HCT116 (cell line): ENCODE data around the gene LRRC42. TPM values are rescaled to one million over a fixed set of nuclear protein-coding genes. Genes with fewer than 3 reads are reported as not detected.

Experiments
- ATAC-seq: fragments of 200-7000 bp; cut with Tn5 transposase; 2 replicates; pipeline ENCODE4 v1.9.1; 2020; ENCODE audit warnings: mild to moderate bottlenecking, moderate library complexity
- BruUV-seq: library from RNA; stranded (reverse); fragments of 400-500 nt; replicated peaks from 2 replicates; lab custom pipeline; 2021; lab: Mats Ljungman, UMichigan
- CTCF ChIA-PET: fragments of 300-600 bp; sonication (Branson Sonifier 250); formaldehyde crosslinking; loops from one replicate; lab custom pipeline; 2021; ENCODE audit warnings: antibody characterized with exemption; lab: Charles Lee
- POLR2A ChIA-PET: fragments of 300-600, 350-600 bp; sonication (Branson Sonifier 250); formaldehyde crosslinking; loops from one replicate; lab custom pipeline; 2021; ENCODE audit warnings: antibody characterized with exemption; lab: Charles Lee
- RAD21 ChIA-PET, 2 experiments: fragments of 300-600 bp; sonication (Branson Sonifier 250); formaldehyde crosslinking; loops; one replicate each; lab custom pipeline; 2023; ENCODE audit warnings: low total read pairs in 2 of 2; ENCODE audit not compliant: uncharacterized antibody in 2 of 2, unreplicated experiment in 2 of 2, low non-redundant PET in 1 of 2; lab: Charles Lee
- DNase-seq: peaks from one replicate; pipeline ENCODE4 v3.0.0-alpha.2; 2010; ENCODE audit warnings: low read depth, low spot score
- H2AFZ ChIP-seq: fragments of 200-600 bp; shearing (Covaris generic), sonication (generic); 2 replicates; pipeline ENCODE4 v1.6.1; 2017; ENCODE audit warnings: low read depth, mixed run types, mixed read lengths, antibody characterized with exemption, low read length; ENCODE audit not compliant: poor library complexity, severe bottlenecking
- H3K27ac ChIP-seq: 2 replicates; pipeline ENCODE4 v1.5.1; 2012; ENCODE audit warnings: low read depth, low read length
- H3K27me3 ChIP-seq: fragments of 200-600 bp; sonication (generic); 2 replicates; pipeline ENCODE4 v1.6.1; 2016; ENCODE audit warnings: mixed run types, low read length, mixed read lengths; ENCODE audit not compliant: insufficient read depth
- H3K36me3 ChIP-seq, 2 experiments: fragments of 200-500 bp in 1 of 2; fragments of 200-600 bp in 1 of 2; sonication (Bioruptor generic) in 1 of 2; sonication (generic) in 1 of 2; 2 replicates each; pipeline versions ENCODE4 v1.5.1 to v1.6.1; 2014 to 2016; ENCODE audit warnings: low read length in 2 of 2, inconsistent platforms in 1 of 2, mixed read lengths in 1 of 2, mixed run types in 1 of 2; ENCODE audit not compliant: insufficient read depth in 2 of 2, control insufficient read depth in 1 of 2
- H3K4me1 ChIP-seq, 2 experiments: fragments of 200-600 bp in 1 of 2; sonication (generic) in 1 of 2; 2 replicates each; pipeline versions ENCODE4 v1.5.1 to v1.6.1; 2012 to 2017; ENCODE audit warnings: low read length in 2 of 2, inconsistent platforms in 1 of 2, mild to moderate bottlenecking in 1 of 2, mixed read lengths in 1 of 2, mixed run types in 1 of 2, moderate library complexity in 1 of 2; ENCODE audit not compliant: insufficient read depth in 2 of 2, control insufficient read depth in 1 of 2
- H3K4me2 ChIP-seq: fragments of 200-600 bp; sonication (generic); 2 replicates; pipeline ENCODE4 v1.6.1; 2017; ENCODE audit warnings: mixed run types, low read length, mixed read lengths
- H3K4me3 ChIP-seq, 2 experiments: fragments of 200-600 bp in 1 of 2; sonication (generic) in 1 of 2; replicated peaks in 1 of 2; 2 replicates each; pipeline ENCODE4 v1.5.1; 2011 to 2016; ENCODE audit warnings: low read length in 2 of 2, control low read depth in 1 of 2, low read depth in 1 of 2, mild to moderate bottlenecking in 1 of 2, mixed read lengths in 1 of 2, mixed run types in 1 of 2
- H3K79me2 ChIP-seq: fragments of 200-600 bp; sonication (generic); 2 replicates; pipeline ENCODE4 v1.6.1; 2017; ENCODE audit warnings: mild to moderate bottlenecking, mixed run types, low read length, moderate library complexity, mixed read lengths; ENCODE audit not compliant: insufficient read depth
- H3K9ac ChIP-seq: fragments of 200-600 bp; sonication (generic); 2 replicates; pipeline ENCODE4 v1.6.1; 2016; ENCODE audit warnings: low read length, mixed read lengths
- H3K9me2 ChIP-seq: fragments of 200-600 bp; sonication (generic), shearing (Covaris generic); 2 replicates; pipeline ENCODE4 v1.6.1; 2017; ENCODE audit warnings: mixed run types, mild to moderate bottlenecking, moderate library complexity; ENCODE audit not compliant: insufficient read depth
- H3K9me3 ChIP-seq, 2 experiments: fragments of 200-500 bp in 1 of 2; fragments of 200-600 bp in 1 of 2; sonication (Bioruptor generic) in 1 of 2; sonication (generic) in 1 of 2; 2 replicates each; pipeline ENCODE4 v1.6.1; 2014 to 2017; ENCODE audit warnings: low read length in 2 of 2, mixed read lengths in 2 of 2, inconsistent platforms in 1 of 2, low read depth in 1 of 2, mild to moderate bottlenecking in 1 of 2, mixed run types in 1 of 2, moderate library complexity in 1 of 2; ENCODE audit not compliant: control insufficient read depth in 1 of 2, insufficient read depth in 1 of 2
- H4K20me1 ChIP-seq: fragments of 200-600 bp; sonication (generic), shearing (Covaris generic); 2 replicates; pipeline ENCODE4 v1.6.1; 2017; ENCODE audit warnings: mixed run types, mild to moderate bottlenecking, moderate library complexity; ENCODE audit not compliant: insufficient read depth
- CBX3 ChIP-seq: IDR thresholded peaks from 2 replicates; pipeline ENCODE4 v1.6.1; 2012; ENCODE audit warnings: low read depth
- CEBPB ChIP-seq: IDR thresholded peaks from 2 replicates; pipeline ENCODE4 v1.6.1; 2012; ENCODE audit warnings: low read depth
- EGR1 ChIP-seq: IDR thresholded peaks from 2 replicates; pipeline ENCODE4 v1.6.1; 2012; ENCODE audit warnings: low read depth
- EZH2 ChIP-seq: fragments of 200-600 bp; sonication (generic); IDR thresholded peaks from 2 replicates; pipeline ENCODE4 v1.6.1; 2017; ENCODE audit warnings: antibody characterized with exemption, mixed run types
- FOSL1 ChIP-seq: IDR thresholded peaks from 2 replicates; pipeline ENCODE4 v1.6.1; 2012; ENCODE audit warnings: low read depth
- POLR2A ChIP-seq: IDR thresholded peaks from 2 replicates; pipeline ENCODE4 v1.7.0; 2011; ENCODE audit warnings: borderline replicate concordance; ENCODE audit not compliant: insufficient read depth, insufficient read length; ENCODE audit errors: extremely low read depth
- SIN3A ChIP-seq: IDR thresholded peaks from 2 replicates; pipeline ENCODE4 v1.6.1; 2012; ENCODE audit warnings: low read depth
- TCF7L2 ChIP-seq: IDR thresholded peaks from 2 replicates; pipeline ENCODE4 v1.7.0; 2011; ENCODE audit warnings: borderline replicate concordance, inconsistent platforms; ENCODE audit not compliant: insufficient read depth, insufficient read length; ENCODE audit errors: extremely low read depth
- ZNF274 ChIP-seq: fragments of 200-500 bp; sonication (Bioruptor generic); IDR thresholded peaks from 2 replicates; pipeline ENCODE4 v1.6.1; 2014; ENCODE audit warnings: mild to moderate bottlenecking, low read depth, low read length, inconsistent platforms
- intact Hi-C: fragments of 100-400 bp; cut with micrococcal nuclease; formaldehyde crosslinking; loops from 2 replicates; pipeline ENCODE4 v1.10.0; 2022
- total RNA-seq: library from RNA; stranded (reverse); gene quantifications from one replicate; pipeline ENCODE4 v1.2.1, GENCODE V29; 2021; ENCODE audit not compliant: unreplicated experiment
- TF ChIP-seq, protein P1 (sequence below): IDR thresholded peaks from 2 replicates; pipeline ENCODE4 v1.6.1; 2011; ENCODE audit warnings: mild to moderate bottlenecking, low read length, moderate library complexity; ENCODE audit not compliant: insufficient replicate concordance; ENCODE audit errors: extremely low read depth
- TF ChIP-seq, protein P2 (sequence below): IDR thresholded peaks from 2 replicates; pipeline ENCODE4 v1.6.1; 2012
- TF ChIP-seq, protein P3 (sequence below), 3 experiments: fragments of 200-600 bp in 1 of 3; sonication (generic) in 1 of 3; IDR thresholded peaks in 2 of 3; conservative IDR thresholded peaks in 1 of 3; 2 replicates each; pipeline ENCODE4 v1.5.1; 2012 to 2017; ENCODE audit warnings: low read depth in 2 of 3, low read length in 2 of 3, antibody characterized with exemption in 1 of 3, borderline replicate concordance in 1 of 3, control low read depth in 1 of 3, mild to moderate bottlenecking in 1 of 3, mixed read lengths in 1 of 3, mixed run types in 1 of 3, moderate library complexity in 1 of 3; ENCODE audit not compliant: insufficient read depth in 1 of 3
- TF ChIP-seq, protein P4 (sequence below): IDR thresholded peaks from 2 replicates; pipeline ENCODE4 v1.6.1; 2012

The LRRC42 gene
- total RNA-seq, 1 experiment from 2014 or later: 62.5 TPM

- ChIA-PET CTCF (no interaction called here), RAD21 (no interaction called here), POLR2A (no interaction called here)
- DNase-seq (no peak), ATAC-seq (no peak)
- no peaks in the 10 kb centered on the region for H4K20me1 ChIP-seq
- intact Hi-C loops: no loop called here
- no peaks in the 10 kb centered on the region for H3K9me3 ChIP-seq
- no peaks in the 10 kb centered on the region for H3K79me2 ChIP-seq
- H3K27ac ChIP-seq: no peak overlapping the region
- no TSS peak for BruUV-seq
- no peak overlapping the region for H3K4me3 ChIP-seq
- H2AFZ ChIP-seq: no peak overlapping the region
- no peak overlapping the region for H3K4me2 ChIP-seq
- peaks cover 25% of the 10 kb centered on the region in 2 experiments for H3K4me1 ChIP-seq
- no peaks in the 10 kb centered on the region for H3K36me3 ChIP-seq
- H3K9me2 ChIP-seq: no peaks in the 10 kb centered on the region
- no peaks in the 10 kb centered on the region for H3K27me3 ChIP-seq
- H3K9ac ChIP-seq: no peak overlapping the region
- no peak for TF ChIP-seq POLR2A
- TF ChIP-seq CEBPB: no peak
- TF ChIP-seq, protein P1, sequence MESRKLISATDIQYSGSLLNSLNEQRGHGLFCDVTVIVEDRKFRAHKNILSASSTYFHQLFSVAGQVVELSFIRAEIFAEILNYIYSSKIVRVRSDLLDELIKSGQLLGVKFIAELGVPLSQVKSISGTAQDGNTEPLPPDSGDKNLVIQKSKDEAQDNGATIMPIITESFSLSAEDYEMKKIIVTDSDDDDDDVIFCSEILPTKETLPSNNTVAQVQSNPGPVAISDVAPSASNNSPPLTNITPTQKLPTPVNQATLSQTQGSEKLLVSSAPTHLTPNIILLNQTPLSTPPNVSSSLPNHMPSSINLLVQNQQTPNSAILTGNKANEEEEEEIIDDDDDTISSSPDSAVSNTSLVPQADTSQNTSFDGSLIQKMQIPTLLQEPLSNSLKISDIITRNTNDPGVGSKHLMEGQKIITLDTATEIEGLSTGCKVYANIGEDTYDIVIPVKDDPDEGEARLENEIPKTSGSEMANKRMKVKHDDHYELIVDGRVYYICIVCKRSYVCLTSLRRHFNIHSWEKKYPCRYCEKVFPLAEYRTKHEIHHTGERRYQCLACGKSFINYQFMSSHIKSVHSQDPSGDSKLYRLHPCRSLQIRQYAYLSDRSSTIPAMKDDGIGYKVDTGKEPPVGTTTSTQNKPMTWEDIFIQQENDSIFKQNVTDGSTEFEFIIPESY: no peak
- TF ChIP-seq TCF7L2: no peak
- no peak for TF ChIP-seq EZH2
- no peak for TF ChIP-seq CBX3
- TF ChIP-seq, protein P2, sequence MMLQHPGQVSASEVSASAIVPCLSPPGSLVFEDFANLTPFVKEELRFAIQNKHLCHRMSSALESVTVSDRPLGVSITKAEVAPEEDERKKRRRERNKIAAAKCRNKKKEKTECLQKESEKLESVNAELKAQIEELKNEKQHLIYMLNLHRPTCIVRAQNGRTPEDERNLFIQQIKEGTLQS: no peak
- TF ChIP-seq, protein P3, sequence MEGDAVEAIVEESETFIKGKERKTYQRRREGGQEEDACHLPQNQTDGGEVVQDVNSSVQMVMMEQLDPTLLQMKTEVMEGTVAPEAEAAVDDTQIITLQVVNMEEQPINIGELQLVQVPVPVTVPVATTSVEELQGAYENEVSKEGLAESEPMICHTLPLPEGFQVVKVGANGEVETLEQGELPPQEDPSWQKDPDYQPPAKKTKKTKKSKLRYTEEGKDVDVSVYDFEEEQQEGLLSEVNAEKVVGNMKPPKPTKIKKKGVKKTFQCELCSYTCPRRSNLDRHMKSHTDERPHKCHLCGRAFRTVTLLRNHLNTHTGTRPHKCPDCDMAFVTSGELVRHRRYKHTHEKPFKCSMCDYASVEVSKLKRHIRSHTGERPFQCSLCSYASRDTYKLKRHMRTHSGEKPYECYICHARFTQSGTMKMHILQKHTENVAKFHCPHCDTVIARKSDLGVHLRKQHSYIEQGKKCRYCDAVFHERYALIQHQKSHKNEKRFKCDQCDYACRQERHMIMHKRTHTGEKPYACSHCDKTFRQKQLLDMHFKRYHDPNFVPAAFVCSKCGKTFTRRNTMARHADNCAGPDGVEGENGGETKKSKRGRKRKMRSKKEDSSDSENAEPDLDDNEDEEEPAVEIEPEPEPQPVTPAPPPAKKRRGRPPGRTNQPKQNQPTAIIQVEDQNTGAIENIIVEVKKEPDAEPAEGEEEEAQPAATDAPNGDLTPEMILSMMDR (IDR thresholded peaks at IDR 0.05 in 2 of 3, conservative IDR thresholded peaks at IDR 0.05 in 1 of 3; ENCODE audit: borderline replicate concordance in 1 of 3, insufficient read depth in 1 of 3, low read depth in 2 of 3, low read length in 2 of 3): no peak
- TF ChIP-seq, protein P4, sequence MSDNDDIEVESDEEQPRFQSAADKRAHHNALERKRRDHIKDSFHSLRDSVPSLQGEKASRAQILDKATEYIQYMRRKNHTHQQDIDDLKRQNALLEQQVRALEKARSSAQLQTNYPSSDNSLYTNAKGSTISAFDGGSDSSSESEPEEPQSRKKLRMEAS: no peak
- no peak for TF ChIP-seq ZNF274
- TF ChIP-seq FOSL1: no peak
- no peak for TF ChIP-seq EGR1
- no peak for TF ChIP-seq SIN3A
Observed at GRCh38 chr1:54012008-54012325, 65.8 kb downstream of the LRRC42 start.
